Naive B cell (primary cell): ENCODE data around the gene OSMR. TPM values are rescaled to one million over a fixed set of nuclear protein-coding genes. Genes with fewer than 3 reads are reported as not detected.

Source experiments
- ATAC-seq, 2 donors: fragments of 150-1000 bp; cut with Tn5 transposase; 2 replicates each; pipeline ENCODE4 v1.10.0; 2021; ENCODE audit warnings: low read depth in 2 of 2, mild to moderate bottlenecking in 2 of 2, moderate library complexity in 2 of 2
- DNase-seq: peaks from one replicate; pipeline ENCODE4 v3.0.0; 2022
- H3K27ac Mint-ChIP-seq, 6 donors: one replicate each; pipeline ENCODE4 v1.8.0; 2020 to 2022; ENCODE audit warnings: mild to moderate bottlenecking in 6 of 6, mixed read lengths in 6 of 6, moderate library complexity in 5 of 6, inconsistent platforms in 2 of 6
- H3K27me3 Mint-ChIP-seq, 3 donors: one replicate each; pipeline ENCODE4 v1.8.0; 2021 to 2022; ENCODE audit warnings: mixed read lengths in 3 of 3, mild to moderate bottlenecking in 1 of 3
- H3K36me3 Mint-ChIP-seq, 2 donors: one replicate each; pipeline ENCODE4 v1.8.0; 2020 to 2022; ENCODE audit warnings: mixed read lengths in 2 of 2, inconsistent platforms in 1 of 2, mild to moderate bottlenecking in 1 of 2
- H3K4me1 Mint-ChIP-seq, 3 donors: one replicate each; pipeline ENCODE4 v1.8.0; 2020 to 2022; ENCODE audit warnings: mixed read lengths in 3 of 3, inconsistent platforms in 1 of 3, mild to moderate bottlenecking in 1 of 3, moderate library complexity in 1 of 3
- H3K4me3 Mint-ChIP-seq, 8 donors: one replicate each; pipeline ENCODE4 v1.8.0; 2020 to 2022; ENCODE audit warnings: mild to moderate bottlenecking in 8 of 8, mixed read lengths in 8 of 8, moderate library complexity in 8 of 8, inconsistent platforms in 2 of 8
- H3K9me3 Mint-ChIP-seq, 7 donors: one replicate each; pipeline ENCODE4 v1.8.0; 2020 to 2022; ENCODE audit warnings: mixed read lengths in 7 of 7, mild to moderate bottlenecking in 5 of 7, inconsistent platforms in 2 of 7, moderate library complexity in 1 of 7
- polyA plus RNA-seq, 6 donors: library from polyadenylated mRNA; unstranded; fragments of 300-500 nt; fragmentation: Illumina TruSeq; gene quantifications; one replicate each; pipeline ENCODE4 v1.2.3, GENCODE V29; 2021; ENCODE audit warnings: low read depth in 6 of 6

OSMR gene
- polyA plus RNA-seq, 6 donors from 2014 or later, result 0.05 to 0.07 TPM; not detected in 4

DNA sequence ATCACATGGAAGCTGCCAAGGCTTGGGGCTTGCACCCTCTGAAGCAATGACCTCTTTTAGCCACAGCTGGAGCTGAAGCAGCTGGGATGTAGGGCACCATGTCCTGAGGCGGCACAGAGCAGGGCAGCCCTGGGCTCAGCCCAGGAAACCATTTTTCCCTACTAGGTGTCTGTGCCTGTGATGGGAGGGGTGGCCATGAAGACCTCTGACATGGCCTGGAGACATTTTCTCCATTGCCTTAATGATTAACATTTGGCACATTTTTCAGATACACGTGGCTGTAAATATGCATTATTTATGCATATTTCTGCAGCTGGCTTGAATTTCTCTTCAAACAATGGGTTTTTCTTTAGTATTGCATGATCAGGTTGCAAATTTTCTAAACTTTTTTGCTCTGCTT is 81.7 kb downstream of the OSMR start:
- ATAC-seq, result no peak
- Mint-ChIP-seq H3K36me3 (no peaks in the 10 kb centered on the region), H3K4me3 (no peak overlapping the region), H3K4me1 (no peaks in the 10 kb centered on the region), H3K27ac (no peak overlapping the region), H3K9me3 (peaks cover 0 to 14% (median 6%) of the 10 kb centered on the region in 7 donors), H3K27me3 (peaks cover 34 to 40% (median 36%) of the 10 kb centered on the region in 3 donors)
- no peak for DNase-seq

GRCh38 chr5:38929838-38930237 is 84.0 kb downstream of the OSMR start:
- H3K9me3 Mint-ChIP-seq, result peaks cover 0 to 14% (median 6%) of the 10 kb centered on the region in 7 donors
- H3K36me3 Mint-ChIP-seq, result no peaks in the 10 kb centered on the region
- peak overlapping the region in 2 of 6 donors; percentile 1 to 35 for H3K27ac Mint-ChIP-seq
- H3K4me3 Mint-ChIP-seq, result no peak overlapping the region
- peaks cover 21 to 26% (median 24%) of the 10 kb centered on the region in 3 donors for H3K27me3 Mint-ChIP-seq
- H3K4me1 Mint-ChIP-seq, result peaks cover 0 to 2% (median 0%) of the 10 kb centered on the region in 3 donors
- ATAC-seq (no peak), DNase-seq (no peak)

DNA sequence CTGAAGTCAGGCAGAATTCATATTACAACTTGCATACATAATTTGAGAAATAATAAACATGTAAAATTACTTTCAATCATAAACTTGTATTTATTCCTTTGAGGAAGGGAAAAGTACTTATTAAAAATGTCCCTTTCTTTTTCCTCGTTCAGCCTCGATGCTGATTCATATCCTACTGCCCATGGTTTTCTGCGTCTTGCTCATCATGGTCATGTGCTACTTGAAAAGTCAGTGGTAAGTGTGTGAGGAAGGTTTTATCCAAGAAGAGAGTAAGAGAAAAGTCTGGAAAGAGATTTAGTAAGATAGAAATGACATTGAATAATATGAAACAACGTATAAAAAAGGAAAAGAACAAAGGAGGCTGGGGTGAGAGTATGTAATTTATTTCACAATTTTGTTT is 85.9 kb downstream of the OSMR start:
- Mint-ChIP-seq H3K36me3 (no peaks in the 10 kb centered on the region), H3K4me3 (no peak overlapping the region), H3K27ac (no peak overlapping the region), H3K4me1 (peaks cover 0 to 2% (median 0%) of the 10 kb centered on the region in 3 donors), H3K27me3 (peaks cover 7 to 10% (median 8%) of the 10 kb centered on the region in 3 donors), H3K9me3 (peaks cover 0 to 8% (median 2%) of the 10 kb centered on the region in 7 donors)
- no peak for DNase-seq
- no peak for ATAC-seq

GRCh38 chr5:38932854-38933408 is 87.1 kb downstream of the OSMR start:
- Mint-ChIP-seq H3K36me3 (peaks cover 0 to 5% of the 10 kb centered on the region in 2 donors), H3K4me1 (peaks cover 0 to 2% (median 0%) of the 10 kb centered on the region in 3 donors), H3K27ac (peak overlapping the region in 2 of 6 donors; percentile 3 to 70), H3K9me3 (peaks cover 0 to 3% (median 0%) of the 10 kb centered on the region in 7 donors), H3K4me3 (no peak overlapping the region), H3K27me3 (peaks cover 4 to 5% (median 5%) of the 10 kb centered on the region in 3 donors)
- ATAC-seq (no peak), DNase-seq (no peak)

DNA sequence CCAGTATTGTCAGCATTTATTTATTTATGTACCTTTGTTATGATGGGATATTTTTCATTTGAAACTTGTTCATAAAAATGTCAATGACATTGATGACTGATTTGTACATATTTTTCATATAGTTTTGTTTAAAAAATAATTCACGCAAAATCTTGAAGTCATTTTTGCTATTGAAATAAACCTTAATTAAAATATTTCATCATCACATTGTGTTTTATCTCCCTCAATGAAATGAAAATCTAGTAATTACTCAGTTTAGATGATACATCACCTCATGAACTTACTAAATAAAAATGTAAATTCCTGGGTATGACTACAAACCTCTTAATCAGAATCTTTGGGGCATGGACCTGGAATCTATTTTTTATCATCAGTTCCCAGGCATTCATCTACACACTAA is 89.6 kb downstream of the OSMR start:
- H3K9me3 Mint-ChIP-seq, result no peaks in the 10 kb centered on the region

GRCh38 chr5:38936269-38936668 is 90.5 kb downstream of the OSMR start:
- Mint-ChIP-seq H3K36me3 (peaks cover 0 to 5% of the 10 kb centered on the region in 2 donors), H3K4me1 (peaks cover 0 to 2% (median 0%) of the 10 kb centered on the region in 3 donors), H3K4me3 (no peak overlapping the region), H3K27me3 (no peaks in the 10 kb centered on the region), H3K27ac (peak overlapping the region in 1 of 6 donors; percentile 1), H3K9me3 (no peaks in the 10 kb centered on the region)
- DNase-seq (no peak), ATAC-seq (no peak)

More for the DNA sequence above, 89.6 kb downstream of the OSMR start:
- Mint-ChIP-seq H3K36me3 (peaks cover 0 to 5% of the 10 kb centered on the region in 2 donors), H3K27me3 (no peaks in the 10 kb centered on the region), H3K4me3 (no peak overlapping the region), H3K4me1 (peaks cover 0 to 2% (median 0%) of the 10 kb centered on the region in 3 donors), H3K27ac (no peak overlapping the region)
- DNase-seq, result no peak
- ATAC-seq, result no peak

DNA sequence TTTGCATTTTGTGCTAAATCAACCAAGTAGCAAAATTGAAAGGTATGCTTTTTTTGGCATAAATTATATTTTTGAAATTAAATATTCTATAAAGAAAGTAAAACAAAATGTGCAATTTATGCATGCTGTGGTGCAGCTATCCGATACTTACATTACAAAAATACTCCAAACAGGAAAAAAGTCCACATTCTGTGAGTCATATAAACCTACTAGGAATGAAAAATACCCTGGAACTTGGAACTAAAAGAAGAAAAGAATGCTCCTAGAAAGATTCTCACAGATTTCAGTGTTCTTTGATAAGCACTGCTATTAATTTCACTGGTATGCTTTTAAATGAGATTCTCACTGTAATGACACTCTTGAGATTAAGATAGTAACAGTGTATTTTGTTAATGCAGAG is 92.6 kb downstream of the OSMR start:
- Mint-ChIP-seq H3K4me1 (peaks cover 0 to 2% (median 0%) of the 10 kb centered on the region in 3 donors), H3K36me3 (peaks cover 7 to 10% of the 10 kb centered on the region in 2 donors), H3K4me3 (no peak overlapping the region), H3K27ac (peak overlapping the region in 1 of 6 donors; percentile 30), H3K9me3 (no peaks in the 10 kb centered on the region), H3K27me3 (no peaks in the 10 kb centered on the region)
- ATAC-seq (no peak), DNase-seq (no peak)

GRCh38 chr5:38938973-38939372 is 93.2 kb downstream of the OSMR start:
- ATAC-seq (no peak), DNase-seq (no peak)
- peaks cover 7 to 10% of the 10 kb centered on the region in 2 donors for H3K36me3 Mint-ChIP-seq
- H3K27me3 Mint-ChIP-seq, result no peaks in the 10 kb centered on the region
- H3K4me1 Mint-ChIP-seq, result peaks cover 0 to 2% (median 0%) of the 10 kb centered on the region in 3 donors
- H3K4me3 Mint-ChIP-seq, result no peak overlapping the region
- H3K9me3 Mint-ChIP-seq, result no peaks in the 10 kb centered on the region
- H3K27ac Mint-ChIP-seq, result no peak overlapping the region

GRCh38 chr5:38940230-38940858 is 94.5 kb downstream of the OSMR start:
- ATAC-seq (no peak), DNase-seq (no peak)
- Mint-ChIP-seq H3K4me3 (no peak overlapping the region), H3K9me3 (no peaks in the 10 kb centered on the region), H3K4me1 (no peaks in the 10 kb centered on the region), H3K27ac (peak overlapping the region in 2 of 6 donors; percentile 54 to 69), H3K27me3 (no peaks in the 10 kb centered on the region), H3K36me3 (peaks cover 7 to 10% of the 10 kb centered on the region in 2 donors)

GRCh38 chr5:38941912-38942311 is 96.1 kb downstream of the OSMR start:
- DNase-seq (no peak), ATAC-seq (no peak)
- H3K4me3 Mint-ChIP-seq, result no peak overlapping the region
- H3K9me3 Mint-ChIP-seq, result no peaks in the 10 kb centered on the region
- H3K27me3 Mint-ChIP-seq, result no peaks in the 10 kb centered on the region
- no peaks in the 10 kb centered on the region for H3K4me1 Mint-ChIP-seq
- H3K27ac Mint-ChIP-seq, result no peak overlapping the region
- peaks cover 12 to 14% of the 10 kb centered on the region in 2 donors for H3K36me3 Mint-ChIP-seq

GRCh38 chr5:38944282-38944681 is 98.5 kb downstream of the OSMR start:
- H3K4me3 Mint-ChIP-seq, result no peak overlapping the region
- ATAC-seq (no peak), DNase-seq (no peak)
- H3K27ac Mint-ChIP-seq, result no peak overlapping the region
- peaks cover 9 to 15% of the 10 kb centered on the region in 2 donors for H3K36me3 Mint-ChIP-seq
- no peaks in the 10 kb centered on the region for H3K9me3 Mint-ChIP-seq
- H3K27me3 Mint-ChIP-seq, result no peaks in the 10 kb centered on the region
- no peaks in the 10 kb centered on the region for H3K4me1 Mint-ChIP-seq

DNA sequence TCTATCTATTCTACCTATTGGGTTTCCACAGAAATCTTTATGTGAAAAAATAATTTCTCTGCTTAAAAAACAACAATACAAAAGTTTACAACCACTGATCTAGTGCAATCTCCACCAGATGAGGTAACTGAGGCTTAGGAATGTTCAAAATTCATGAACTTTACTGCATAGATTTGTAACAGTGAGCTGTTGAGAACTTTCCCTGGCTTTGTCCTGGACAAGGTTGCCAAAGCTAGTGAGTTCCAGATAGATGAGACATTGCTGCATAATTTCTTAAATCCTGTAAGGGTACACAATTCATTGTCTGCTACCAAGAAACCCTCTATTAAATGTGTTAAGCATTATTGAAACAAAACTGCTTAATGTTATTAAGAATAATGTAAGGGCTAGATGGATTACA is 102.7 kb downstream of the OSMR start:
- Mint-ChIP-seq H3K27ac (no peak overlapping the region), H3K9me3 (no peaks in the 10 kb centered on the region)

DNA sequence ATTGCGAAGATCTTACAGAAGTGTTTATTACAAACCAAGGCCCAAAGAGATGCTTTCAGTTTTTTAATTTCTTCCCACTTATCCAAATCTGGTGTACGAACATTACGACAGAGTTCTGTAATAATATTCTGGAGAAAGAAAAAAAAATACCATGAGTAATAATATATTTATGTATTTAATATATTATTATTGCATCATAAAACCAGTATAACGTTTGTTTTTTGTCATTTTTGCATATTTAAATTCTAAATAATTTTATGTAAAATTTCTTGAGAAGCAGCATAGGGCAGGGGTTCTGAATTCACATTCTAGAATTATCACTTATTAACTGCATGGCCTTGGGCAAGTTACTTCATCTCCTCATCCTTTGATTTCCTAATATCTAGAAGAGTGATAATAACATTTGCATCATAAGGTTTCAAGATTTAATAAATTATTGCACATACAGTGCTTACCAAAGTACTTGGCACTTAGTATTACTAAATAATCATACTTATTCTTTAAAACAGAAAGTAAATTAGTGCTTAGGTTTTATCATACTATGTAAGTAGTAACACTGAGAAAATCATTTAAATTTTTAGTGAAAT is 107.7 kb downstream of the OSMR start:
- peaks cover 18 to 56% of the 10 kb centered on the region in 2 donors for H3K36me3 Mint-ChIP-seq

More for the DNA sequence above, 102.7 kb downstream of the OSMR start:
- Mint-ChIP-seq H3K4me3 (no peak overlapping the region), H3K4me1 (no peaks in the 10 kb centered on the region), H3K36me3 (peaks cover 26 to 33% of the 10 kb centered on the region in 2 donors), H3K27me3 (no peaks in the 10 kb centered on the region)
- ATAC-seq (no peak), DNase-seq (no peak)

DNA sequence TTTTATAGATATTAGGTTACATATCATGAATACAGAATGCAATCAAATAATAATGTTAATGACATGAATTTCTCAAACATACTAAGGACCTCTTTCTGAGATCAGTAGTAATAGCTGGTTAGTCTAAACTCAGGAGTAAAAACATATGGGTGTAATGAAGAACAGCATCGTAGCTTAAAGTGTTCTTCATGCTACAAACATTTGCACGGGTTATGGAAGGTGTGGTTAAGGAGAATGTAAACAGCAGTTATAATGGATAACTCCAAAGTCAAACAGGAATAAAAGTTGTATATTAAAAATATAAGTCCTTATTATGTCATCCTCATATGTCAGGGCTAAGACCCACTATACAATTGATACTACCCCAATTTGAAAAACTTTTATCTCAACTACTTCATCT is 115.9 kb downstream of the OSMR start:
- Mint-ChIP-seq H3K27me3 (no peaks in the 10 kb centered on the region), H3K9me3 (no peaks in the 10 kb centered on the region), H3K27ac (no peak overlapping the region), H3K36me3 (peaks cover 7 to 35% of the 10 kb centered on the region in 2 donors), H3K4me3 (no peak overlapping the region), H3K4me1 (no peaks in the 10 kb centered on the region)
- no peak for ATAC-seq
- no peak for DNase-seq

More for the DNA sequence above, 107.7 kb downstream of the OSMR start:
- ATAC-seq (no peak), DNase-seq (no peak)
- Mint-ChIP-seq H3K27ac (no peak overlapping the region), H3K4me3 (no peak overlapping the region), H3K4me1 (no peaks in the 10 kb centered on the region), H3K27me3 (no peaks in the 10 kb centered on the region), H3K9me3 (no peaks in the 10 kb centered on the region)
